Ascending aorta (tissue), 2 donors: ENCODE data around the gene CLPTM1L. TPM values are rescaled to one million over a fixed set of nuclear protein-coding genes. Genes with fewer than 3 reads are reported as not detected.
"Not testable (repeated sequence)": the region's sequence is repeated elsewhere in the genome, so short reads cannot be mapped to it uniquely, and the experiment has no call there.

Experiments used
- DNase-seq, 2 donors: peaks; one replicate each; pipeline ENCODE4 v3.0.0-alpha.2; 2019; ENCODE audit warnings: low spot score in 2 of 2
- H3K27ac ChIP-seq, 2 donors: fragments of 200-600 bp; sonication (generic); one replicate each; pipeline ENCODE4 v1.5.1; 2016 to 2017; ENCODE audit warnings: mild to moderate bottlenecking in 1 of 2
- H3K27me3 ChIP-seq: fragments of 200-600 bp; sonication (generic); one replicate; pipeline ENCODE4 v1.5.1; 2017
- H3K36me3 ChIP-seq, 2 donors: fragments of 200-600 bp; sonication (generic); one replicate each; pipeline ENCODE4 v1.5.1; 2016
- H3K4me1 ChIP-seq, 2 donors: fragments of 200-600 bp; sonication (generic); one replicate each; pipeline ENCODE4 v1.5.1; 2016 to 2017; ENCODE audit warnings: mild to moderate bottlenecking in 1 of 2
- H3K4me3 ChIP-seq, 2 donors: fragments of 200-600 bp; sonication (generic); one replicate each; pipeline ENCODE4 v1.5.1; 2016 to 2017; ENCODE audit warnings: mild to moderate bottlenecking in 1 of 2
- H3K9me3 ChIP-seq, 2 donors: fragments of 200-600 bp; sonication (generic); one replicate each; pipeline ENCODE4 v1.5.1; 2016
- intact Hi-C: fragments of 100-400 bp; cut with DNase I; formaldehyde crosslinking; loops from one replicate; pipeline ENCODE4 v1.15.1; 2023
- total RNA-seq: library from RNA; depleted of rRNA; stranded (reverse); fragments of >200 nt; gene quantifications from one replicate; pipeline ENCODE4 v1.1.0, GENCODE V29; 2016
- TF ChIP-seq, protein P1 (sequence below), 3 experiments: fragments of 200-600 bp in 2 of 3; fragments of 450-650 bp in 1 of 3; sonication (generic) in 2 of 3; IDR thresholded peaks; one replicate each; pipeline ENCODE4 v1.5.1; 2016 to 2019; ENCODE audit warnings: antibody characterized with exemption in 3 of 3, mild to moderate bottlenecking in 1 of 3, moderate library complexity in 1 of 3

Gene CLPTM1L
- total RNA-seq, 1 donor from 2014 or later = 23.6 TPM

DNA sequence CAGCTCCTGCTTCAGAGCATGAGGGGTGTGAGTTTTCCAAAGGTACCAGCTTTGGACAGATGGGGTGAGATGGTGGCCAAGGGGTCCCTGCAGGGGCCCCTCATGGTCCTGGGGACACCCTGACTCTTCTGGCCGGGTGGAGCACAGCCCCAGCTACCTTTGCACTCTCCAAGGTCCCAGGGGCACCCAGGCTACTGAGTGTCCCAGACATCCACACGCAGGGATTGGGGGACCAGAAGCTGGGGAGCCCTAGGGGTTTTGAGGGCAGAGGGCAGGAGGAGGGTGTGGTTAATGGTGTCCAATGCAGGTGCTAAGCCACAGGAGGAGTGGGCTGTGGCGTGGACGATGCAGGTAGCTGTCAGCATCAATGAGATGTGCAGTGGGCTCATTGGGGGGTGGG lies 16.0 kb upstream of the CLPTM1L start:
- Histone ChIP-seq H3K9me3 (no peaks in the 10 kb centered on the region), H3K27me3 (no peaks in the 10 kb centered on the region), H3K4me1 (no peaks in the 10 kb centered on the region), H3K27ac (no peak overlapping the region), H3K4me3 (no peak overlapping the region), H3K36me3 (no peaks in the 10 kb centered on the region)
- intact Hi-C loops = no loop called here
- TF ChIP-seq, protein P1, sequence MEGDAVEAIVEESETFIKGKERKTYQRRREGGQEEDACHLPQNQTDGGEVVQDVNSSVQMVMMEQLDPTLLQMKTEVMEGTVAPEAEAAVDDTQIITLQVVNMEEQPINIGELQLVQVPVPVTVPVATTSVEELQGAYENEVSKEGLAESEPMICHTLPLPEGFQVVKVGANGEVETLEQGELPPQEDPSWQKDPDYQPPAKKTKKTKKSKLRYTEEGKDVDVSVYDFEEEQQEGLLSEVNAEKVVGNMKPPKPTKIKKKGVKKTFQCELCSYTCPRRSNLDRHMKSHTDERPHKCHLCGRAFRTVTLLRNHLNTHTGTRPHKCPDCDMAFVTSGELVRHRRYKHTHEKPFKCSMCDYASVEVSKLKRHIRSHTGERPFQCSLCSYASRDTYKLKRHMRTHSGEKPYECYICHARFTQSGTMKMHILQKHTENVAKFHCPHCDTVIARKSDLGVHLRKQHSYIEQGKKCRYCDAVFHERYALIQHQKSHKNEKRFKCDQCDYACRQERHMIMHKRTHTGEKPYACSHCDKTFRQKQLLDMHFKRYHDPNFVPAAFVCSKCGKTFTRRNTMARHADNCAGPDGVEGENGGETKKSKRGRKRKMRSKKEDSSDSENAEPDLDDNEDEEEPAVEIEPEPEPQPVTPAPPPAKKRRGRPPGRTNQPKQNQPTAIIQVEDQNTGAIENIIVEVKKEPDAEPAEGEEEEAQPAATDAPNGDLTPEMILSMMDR (IDR thresholded peaks at IDR 0.05) = no peak
- DNase-seq = no peak

DNA sequence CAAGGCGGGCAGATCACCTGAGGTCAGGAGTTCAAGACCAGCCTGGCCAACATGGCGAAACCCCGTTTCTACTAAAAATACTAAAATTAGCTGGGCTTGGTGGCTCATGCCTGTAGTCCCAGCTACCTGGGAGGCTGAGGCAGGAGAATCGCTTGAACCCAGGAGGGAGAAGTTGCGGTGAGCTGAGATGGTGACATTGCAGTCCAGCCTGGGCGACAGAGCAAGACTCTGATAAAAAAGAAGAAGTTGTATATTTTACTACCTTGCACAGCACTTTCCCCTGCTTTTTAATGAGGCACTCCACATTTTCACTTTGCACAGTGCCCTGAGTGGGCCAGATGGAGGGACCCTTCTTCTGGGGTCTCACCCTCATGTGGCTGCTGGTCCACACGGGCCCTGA lies 15.5 kb upstream of the CLPTM1L start:
- intact Hi-C loops, H3K9me3 ChIP-seq, H3K27ac ChIP-seq, H3K4me1 ChIP-seq, H3K36me3 ChIP-seq, DNase-seq, H3K4me3 ChIP-seq, H3K27me3 ChIP-seq: not testable (repeated sequence)

DNA sequence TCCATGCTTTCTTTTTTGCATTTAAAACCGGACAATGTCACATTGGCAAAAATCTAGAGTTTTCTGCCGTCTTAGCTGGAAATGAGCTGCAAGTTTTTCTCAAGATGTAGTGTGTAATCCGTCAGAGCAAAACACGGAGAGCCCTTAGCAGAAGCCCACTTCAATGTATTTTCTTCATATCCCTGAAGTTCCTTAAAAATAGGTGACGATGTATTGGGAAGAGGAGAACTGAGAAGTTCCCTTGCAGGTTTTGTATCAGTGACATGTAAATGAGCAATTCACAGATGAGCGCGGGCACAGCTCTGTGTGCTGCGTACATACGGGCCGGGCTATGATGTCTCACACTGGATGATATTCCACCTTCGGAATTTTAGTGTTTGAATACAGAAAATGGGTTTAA lies 14.8 kb upstream of the CLPTM1L start:
- no peaks in the 10 kb centered on the region for H3K4me1 ChIP-seq

DNA sequence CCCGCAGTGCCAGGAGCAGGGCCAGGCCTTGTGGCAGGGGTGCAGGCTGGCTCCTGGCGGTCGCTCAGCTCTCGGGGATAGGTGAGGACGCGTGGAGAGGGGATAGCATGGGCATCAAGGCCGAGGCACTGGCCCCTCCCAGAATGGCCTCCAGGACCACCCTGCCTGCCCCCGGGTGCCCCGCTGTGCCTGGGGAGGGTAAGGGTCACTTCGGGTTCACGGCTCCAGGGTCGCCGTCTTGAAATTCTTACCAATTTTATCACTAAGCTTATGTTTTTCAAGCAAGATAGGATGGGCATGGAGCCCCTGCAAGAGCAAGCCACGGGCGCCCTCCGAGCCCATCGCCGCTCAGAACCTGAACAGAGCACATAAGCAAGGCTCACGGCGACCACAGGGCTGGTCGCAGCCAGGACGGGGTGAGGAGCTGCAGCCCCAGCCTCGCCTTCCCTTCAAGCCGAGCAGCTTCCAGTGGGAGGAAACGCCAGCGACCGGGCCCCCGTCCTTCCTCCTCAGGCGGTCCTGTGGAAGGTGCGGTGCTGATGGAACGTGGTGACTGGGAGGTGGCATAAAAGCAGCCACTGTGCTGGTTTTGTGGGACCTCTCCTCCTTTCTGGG lies 14.2 kb upstream of the CLPTM1L start:
- no peak overlapping the region for H3K4me3 ChIP-seq
- H3K36me3 ChIP-seq = no peaks in the 10 kb centered on the region
- no peaks in the 10 kb centered on the region for H3K9me3 ChIP-seq
- no peak for DNase-seq
- TF ChIP-seq, protein P1 (IDR thresholded peaks at IDR 0.05) = no peak
- intact Hi-C loops = no loop called here
- H3K4me1 ChIP-seq = no peaks in the 10 kb centered on the region
- no peaks in the 10 kb centered on the region for H3K27me3 ChIP-seq
- H3K27ac ChIP-seq = no peak overlapping the region

More for the DNA sequence above, 14.8 kb upstream of the CLPTM1L start:
- TF ChIP-seq, protein P1 (IDR thresholded peaks at IDR 0.05) = no peak
- H3K27me3 ChIP-seq = no peaks in the 10 kb centered on the region
- H3K27ac ChIP-seq = no peak overlapping the region
- H3K9me3 ChIP-seq = no peaks in the 10 kb centered on the region
- intact Hi-C loops = no loop called here
- no peak for DNase-seq
- H3K36me3 ChIP-seq = no peaks in the 10 kb centered on the region
- H3K4me3 ChIP-seq = no peak overlapping the region

DNA sequence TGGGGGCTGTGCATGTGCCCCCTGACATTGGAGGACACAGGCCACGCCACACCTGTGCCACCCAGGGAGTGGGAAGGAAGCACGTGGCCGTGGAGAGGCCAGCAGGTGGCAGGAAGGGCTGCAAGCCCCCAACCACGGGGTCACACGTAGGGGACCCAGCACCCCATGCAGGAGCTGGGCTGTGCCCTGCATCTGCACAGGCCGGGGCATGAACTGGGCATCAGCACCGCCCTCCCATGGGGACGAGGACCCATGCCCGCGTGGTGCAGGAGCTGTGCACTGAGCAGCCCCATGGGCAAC lies 13.8 kb upstream of the CLPTM1L start:
- DNase-seq = no peak
- H3K27ac ChIP-seq = no peak overlapping the region
- TF ChIP-seq, protein P1 (IDR thresholded peaks at IDR 0.05) = no peak
- H3K9me3 ChIP-seq = no peaks in the 10 kb centered on the region
- H3K36me3 ChIP-seq = no peaks in the 10 kb centered on the region
- intact Hi-C loops = no loop called here
- H3K4me3 ChIP-seq = no peak overlapping the region
- no peaks in the 10 kb centered on the region for H3K27me3 ChIP-seq
- no peaks in the 10 kb centered on the region for H3K4me1 ChIP-seq

DNA sequence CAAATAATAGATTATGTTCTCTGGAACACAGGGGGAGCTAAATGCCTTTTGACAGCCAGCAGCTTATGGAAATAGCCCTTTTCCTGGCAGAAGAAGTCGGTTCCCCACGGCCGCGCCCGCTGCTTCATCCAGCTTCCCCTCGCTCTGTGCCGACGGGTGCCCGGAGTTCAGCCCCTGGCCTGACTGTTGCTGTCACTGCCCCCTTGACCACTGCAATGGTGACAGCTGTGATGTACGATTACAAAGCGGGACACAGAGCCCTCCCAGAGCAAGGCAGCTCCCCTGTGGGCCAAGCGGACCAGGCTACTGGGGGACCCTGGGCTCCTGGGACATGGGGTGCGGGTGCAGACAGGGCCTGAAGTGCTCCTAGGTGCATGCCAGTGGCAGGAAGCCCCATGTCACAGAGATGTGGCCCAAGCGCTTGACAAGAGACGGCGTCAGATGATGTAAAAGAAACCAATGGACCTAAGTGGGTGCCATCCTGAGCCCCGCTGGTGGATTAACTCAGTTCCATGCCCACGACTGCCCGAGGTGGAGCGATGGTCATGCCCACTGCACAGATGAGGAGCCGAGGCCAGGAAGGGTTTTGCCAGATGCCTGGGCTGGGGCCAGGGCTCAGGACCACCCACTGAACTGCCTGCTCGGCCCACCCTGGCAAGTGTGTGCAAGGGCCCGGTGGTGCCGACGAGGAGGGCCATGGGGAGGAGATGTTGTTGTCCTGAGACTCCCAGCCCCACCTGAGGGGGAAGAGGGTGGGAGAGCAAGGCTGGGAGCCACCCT lies 13.2 kb upstream of the CLPTM1L start:
- no peaks in the 10 kb centered on the region for H3K4me1 ChIP-seq
- no peak overlapping the region for H3K27ac ChIP-seq
- H3K9me3 ChIP-seq = no peaks in the 10 kb centered on the region
- TF ChIP-seq, protein P1 (IDR thresholded peaks at IDR 0.05) = no peak
- H3K36me3 ChIP-seq = no peaks in the 10 kb centered on the region
- DNase-seq = no peak
- intact Hi-C loops = no loop called here
- H3K4me3 ChIP-seq = no peak overlapping the region
- H3K27me3 ChIP-seq = no peaks in the 10 kb centered on the region
